Fibroblast of lung (primary cell): ENCODE measurements around the gene TRAPPC2.

ENCODE experiments used
- CTCF ChIP-seq, 2 donors: IDR thresholded peaks in 1 of 2; conservative IDR thresholded peaks in 1 of 2; 1 replicate in 1 of 2; 2 replicates in 1 of 2; pipeline ENCODE4 v1.5.1; 2011 to 2012; ENCODE audit warnings: low read length in 2 of 2, control low read depth in 1 of 2, inconsistent platforms in 1 of 2, low read depth in 1 of 2, mild to moderate bottlenecking in 1 of 2
- EZH2 ChIP-seq: IDR thresholded peaks from 2 replicates; pipeline ENCODE4 v1.5.1; 2012; ENCODE audit warnings: low read length, control low read depth, mild to moderate bottlenecking; ENCODE audit errors: missing control alignments

- TF ChIP-seq EZH2 (no peak), CTCF (conservative IDR thresholded peaks at IDR 0.05 in 1 of 2, IDR thresholded peaks at IDR 0.05 in 1 of 2; ENCODE audit: low read depth in 1 of 2, low read length in 2 of 2) (no peak)
These were observed 40.1 kb downstream of the TRAPPC2 start for GRCh38 chrX:13694359-13694758.
